Osteocyte (in vitro differentiated cells): Measurements from ENCODE around the gene ADAM8. TPM values are rescaled to one million over a fixed set of nuclear protein-coding genes. Genes with fewer than 3 reads are reported as not detected.
"Not testable (repeated sequence)": the region's sequence is repeated elsewhere in the genome, so short reads cannot be mapped to it uniquely, and the experiment has no call there.

Source experiments
- DNase-seq: peaks from one replicate; pipeline ENCODE4 v3.0.0; 2021; ENCODE audit warnings: mixed read lengths; ENCODE audit not compliant: unreplicated experiment; ENCODE audit errors: extremely low spot score
- H3K27ac Mint-ChIP-seq: one replicate; pipeline ENCODE4 v1.8.0; 2021; ENCODE audit warnings: mild to moderate bottlenecking, mixed read lengths; ENCODE audit not compliant: unreplicated experiment
- H3K27me3 Mint-ChIP-seq: one replicate; pipeline ENCODE4 v1.8.0; 2021; ENCODE audit warnings: mixed read lengths; ENCODE audit not compliant: unreplicated experiment
- H3K36me3 Mint-ChIP-seq: one replicate; pipeline ENCODE4 v1.8.0; 2021; ENCODE audit warnings: mixed read lengths; ENCODE audit not compliant: unreplicated experiment
- H3K4me1 Mint-ChIP-seq: one replicate; pipeline ENCODE4 v1.8.0; 2021; ENCODE audit warnings: mixed read lengths; ENCODE audit not compliant: unreplicated experiment
- H3K4me3 Mint-ChIP-seq: one replicate; pipeline ENCODE4 v1.8.0; 2021; ENCODE audit warnings: mild to moderate bottlenecking, moderate library complexity, mixed read lengths; ENCODE audit not compliant: unreplicated experiment
- H3K9me3 Mint-ChIP-seq: one replicate; pipeline ENCODE4 v1.8.0; 2021; ENCODE audit warnings: mixed read lengths; ENCODE audit not compliant: unreplicated experiment
- CTCF ChIP-seq: fragments of 200-600 bp; sonication (generic); IDR thresholded peaks from 2 replicates; pipeline ENCODE4 v1.5.0; 2021; ENCODE audit warnings: antibody characterized with exemption, mild to moderate bottlenecking, moderate library complexity
- total RNA-seq: library from RNA; stranded (reverse); gene quantifications from 2 replicates; pipeline ENCODE4 v1.2.1, GENCODE V29; 2021

ADAM8 gene
- total RNA-seq, 1 donor from 2014 or later: 2.9 TPM

GRCh38 chr10:133266056-133266795 lies 10.4 kb downstream of the ADAM8 start:
- Mint-ChIP-seq H3K4me3 (no peak overlapping the region), H3K9me3 (no peaks in the 10 kb centered on the region), H3K4me1 (peaks cover 7% of the 10 kb centered on the region), H3K36me3 (no peaks in the 10 kb centered on the region), H3K27me3 (no peaks in the 10 kb centered on the region), H3K27ac (no peak overlapping the region)
- no peak for DNase-seq
- TF ChIP-seq CTCF: no peak

- not testable (repeated sequence) for H3K4me3 Mint-ChIP-seq, H3K27ac Mint-ChIP-seq, H3K9me3 Mint-ChIP-seq, DNase-seq, H3K27me3 Mint-ChIP-seq, H3K36me3 Mint-ChIP-seq
- H3K4me1 Mint-ChIP-seq: peaks cover 17% of the 10 kb centered on the region
Observed at GRCh38 chr10:133265052-133265451, 11.6 kb downstream of the ADAM8 start.

GRCh38 chr10:133264461-133264860 lies 12.2 kb downstream of the ADAM8 start:
- peaks cover 22% of the 10 kb centered on the region for H3K4me1 Mint-ChIP-seq
- no peaks in the 10 kb centered on the region for H3K36me3 Mint-ChIP-seq
- no peak for TF ChIP-seq CTCF
- H3K27ac Mint-ChIP-seq: no peak overlapping the region
- no peaks in the 10 kb centered on the region for H3K9me3 Mint-ChIP-seq
- H3K27me3 Mint-ChIP-seq: no peaks in the 10 kb centered on the region
- DNase-seq: no peak
- no peak overlapping the region for H3K4me3 Mint-ChIP-seq

GRCh38 chr10:133263674-133264073 lies 13.0 kb downstream of the ADAM8 start:
- no peak for DNase-seq
- H3K27me3 Mint-ChIP-seq: no peaks in the 10 kb centered on the region
- H3K4me1 Mint-ChIP-seq: peaks cover 28% of the 10 kb centered on the region
- no peaks in the 10 kb centered on the region for H3K9me3 Mint-ChIP-seq
- no peaks in the 10 kb centered on the region for H3K36me3 Mint-ChIP-seq
- peak overlapping the region; percentile 14 for H3K4me3 Mint-ChIP-seq
- TF ChIP-seq CTCF: no peak
- no peak overlapping the region for H3K27ac Mint-ChIP-seq

GRCh38 chr10:133262696-133263095 lies 14.0 kb downstream of the ADAM8 start:
- DNase-seq: no peak
- Mint-ChIP-seq H3K27ac (no peak overlapping the region), H3K4me3 (no peak overlapping the region), H3K9me3 (no peaks in the 10 kb centered on the region), H3K36me3 (no peaks in the 10 kb centered on the region), H3K27me3 (no peaks in the 10 kb centered on the region), H3K4me1 (peaks cover 28% of the 10 kb centered on the region)
- no peak for TF ChIP-seq CTCF
